H54 (cell line): ENCODE measurements around the gene LAMA2.

Experiments used
- DNase-seq: peaks from one replicate; pipeline ENCODE4 v3.0.0; 2011; ENCODE audit warnings: low spot score, mixed read lengths; ENCODE audit not compliant: insufficient read length
- FAIRE-seq: peaks from 3 replicates; lab custom pipeline; 2011; peaks lifted over from hg19 to GRCh38; lab: Jason Lieb, UNC
- POLR2A ChIP-seq: IDR thresholded peaks from 2 replicates; pipeline ENCODE4 v1.6.1; 2011; ENCODE audit warnings: low read depth, mild to moderate bottlenecking, low read length

LAMA2 gene

GRCh38 chr6:129006724-129007514 lies 124.0 kb downstream of the LAMA2 start:
- FAIRE-seq (no peak), DNase-seq (no peak)
- no peak for TF ChIP-seq POLR2A

DNA sequence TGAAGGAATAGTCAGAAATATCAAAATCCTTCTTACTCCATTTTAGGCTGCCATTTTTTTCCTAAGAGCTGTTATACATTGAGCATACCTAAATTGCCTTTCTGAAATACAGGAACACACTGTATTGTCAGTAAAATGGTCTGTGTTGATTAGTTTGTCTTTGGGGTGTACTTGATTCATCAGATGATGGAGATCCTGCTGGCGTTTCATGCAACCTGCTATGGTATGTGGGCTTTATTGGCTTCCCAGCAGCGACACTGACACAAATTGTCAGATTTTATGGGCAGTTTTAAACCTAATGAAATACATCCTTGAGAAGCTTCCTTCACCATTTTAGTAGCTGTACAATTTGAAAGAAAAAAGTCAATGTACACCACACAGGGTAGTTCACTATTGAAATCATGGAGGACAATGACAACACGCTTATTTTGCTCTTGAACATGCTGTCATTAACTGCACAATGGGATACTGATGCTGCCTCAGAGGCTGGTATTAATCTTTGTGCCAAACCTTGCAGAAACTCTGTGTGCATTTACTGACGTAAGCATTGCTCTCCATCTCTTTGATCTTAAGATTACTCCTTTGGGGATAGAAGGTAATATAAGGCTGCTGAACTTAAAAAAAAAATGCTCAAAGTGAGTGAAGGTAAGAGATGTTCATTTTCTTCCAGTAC lies 124.9 kb downstream of the LAMA2 start:
- FAIRE-seq (no peak), DNase-seq (no peak)
- no peak for TF ChIP-seq POLR2A

DNA sequence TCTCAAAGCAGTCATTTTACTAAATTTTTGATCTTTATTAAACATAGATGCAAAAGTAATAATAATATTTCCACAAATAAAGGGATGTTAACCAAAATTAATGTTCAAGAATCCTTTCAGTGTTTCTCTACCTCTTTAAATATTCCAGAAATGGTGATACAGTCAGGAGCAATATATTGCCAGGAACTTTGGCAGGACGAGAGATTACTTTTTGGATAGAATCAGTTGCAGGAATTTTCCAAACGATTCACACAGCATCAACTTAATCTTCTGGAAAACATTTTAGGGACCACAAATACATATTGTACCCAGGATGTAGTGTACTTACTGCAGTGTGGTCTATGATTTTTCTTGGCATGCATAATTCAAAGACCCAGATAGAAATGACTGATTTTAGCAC lies 125.7 kb downstream of the LAMA2 start:
- no peak for DNase-seq
- TF ChIP-seq POLR2A = no peak
- FAIRE-seq = no peak

DNA sequence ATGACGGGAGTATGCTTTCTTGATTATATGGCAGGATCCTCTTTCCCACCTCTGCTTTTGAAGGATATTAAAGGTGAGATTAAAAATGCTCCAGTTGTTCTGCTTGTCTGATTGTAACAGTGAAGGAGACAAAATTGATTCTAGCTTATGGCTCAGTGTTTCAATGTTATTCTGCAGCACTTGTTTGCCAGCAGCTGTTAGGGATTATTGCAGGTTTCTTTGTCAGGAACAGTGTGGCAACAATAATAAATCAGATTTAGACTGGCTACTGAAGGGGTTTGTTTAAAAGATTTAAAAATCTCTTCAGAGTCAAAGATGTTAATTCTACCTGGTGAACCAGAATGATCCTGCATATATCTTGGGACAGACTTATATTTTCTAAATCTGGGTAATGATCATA lies 126.9 kb downstream of the LAMA2 start:
- no peak for DNase-seq
- no peak for FAIRE-seq
- TF ChIP-seq POLR2A = no peak

DNA sequence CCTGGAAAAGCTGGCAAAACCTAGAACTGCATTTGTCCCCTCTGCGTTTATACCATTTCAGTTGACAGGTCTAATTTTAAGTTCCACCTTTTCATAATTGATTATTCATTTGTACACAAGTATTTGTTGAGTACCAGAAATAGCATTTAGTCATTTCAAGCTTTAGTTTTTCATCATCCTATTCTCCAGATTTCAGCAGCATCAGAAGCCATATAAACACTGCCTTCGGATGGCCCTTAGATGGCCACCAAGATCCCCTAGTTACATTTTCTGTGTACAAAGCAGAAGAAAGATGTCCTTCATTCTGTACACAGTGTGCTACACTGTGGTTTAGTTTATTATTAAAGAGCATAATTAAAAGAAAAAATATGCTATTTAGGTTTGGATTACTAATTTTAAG lies 131.4 kb downstream of the LAMA2 start:
- FAIRE-seq (no peak), DNase-seq (no peak)
- no peak for TF ChIP-seq POLR2A

- no peak for TF ChIP-seq POLR2A
- DNase-seq (no peak), FAIRE-seq (no peak)
Observed at GRCh38 chr6:129015721-129016120, 132.8 kb downstream of the LAMA2 start.

DNA sequence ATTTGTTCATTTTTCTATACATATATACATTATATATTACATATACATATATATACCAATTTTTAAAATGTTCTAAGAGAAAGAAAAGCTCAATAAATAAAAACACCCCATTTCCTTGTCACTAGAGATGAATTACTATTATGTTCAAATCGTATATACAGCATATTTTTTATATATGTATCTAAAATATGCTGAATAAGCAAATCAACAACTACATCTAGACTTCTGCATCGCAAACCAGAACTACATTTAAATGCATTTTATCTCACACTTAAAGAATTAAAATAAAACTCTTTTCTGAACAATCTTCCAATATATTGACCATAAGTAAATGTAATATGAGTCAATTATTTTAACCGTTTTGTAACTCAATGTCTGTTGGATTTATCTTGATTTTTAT lies 133.9 kb downstream of the LAMA2 start:
- no peak for FAIRE-seq
- no peak for TF ChIP-seq POLR2A
- no peak for DNase-seq

DNA sequence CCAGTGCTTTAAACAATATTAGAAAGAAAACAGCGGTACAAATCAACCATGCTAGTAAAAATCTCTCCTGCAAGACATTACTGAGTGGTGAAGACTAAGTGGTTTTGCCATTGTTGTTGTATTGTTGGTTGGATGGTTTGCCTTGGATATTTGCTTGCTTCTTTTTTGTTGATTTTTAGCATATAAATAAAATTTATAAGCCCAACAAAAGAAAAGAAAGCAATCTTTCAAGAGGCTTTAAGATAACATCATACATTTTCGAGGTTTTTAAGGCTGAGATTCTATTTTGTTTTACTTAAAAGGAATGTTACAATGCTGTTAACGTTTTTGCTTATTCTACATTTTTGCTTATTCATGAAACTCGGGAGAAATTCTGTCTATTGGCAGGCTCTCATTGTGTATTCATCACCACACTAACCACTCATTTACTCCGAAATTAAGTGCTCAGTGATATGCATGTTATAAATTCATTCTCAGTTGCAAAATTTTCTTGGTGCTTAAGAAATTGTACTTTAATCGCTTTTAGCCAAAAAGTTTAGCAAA lies 139.1 kb downstream of the LAMA2 start:
- FAIRE-seq (no peak), DNase-seq (no peak)
- no peak for TF ChIP-seq POLR2A

GRCh38 chr6:129026601-129027000 lies 143.7 kb downstream of the LAMA2 start:
- FAIRE-seq = no peak
- no peak for DNase-seq
- no peak for TF ChIP-seq POLR2A

- FAIRE-seq = no peak
- no peak for TF ChIP-seq POLR2A
- no peak for DNase-seq
Observed at GRCh38 chr6:129029778-129030177, 146.8 kb downstream of the LAMA2 start.

- TF ChIP-seq POLR2A = no peak
- DNase-seq (no peak), FAIRE-seq (no peak)
Observed at GRCh38 chr6:129030215-129030614, 147.3 kb downstream of the LAMA2 start.

DNA sequence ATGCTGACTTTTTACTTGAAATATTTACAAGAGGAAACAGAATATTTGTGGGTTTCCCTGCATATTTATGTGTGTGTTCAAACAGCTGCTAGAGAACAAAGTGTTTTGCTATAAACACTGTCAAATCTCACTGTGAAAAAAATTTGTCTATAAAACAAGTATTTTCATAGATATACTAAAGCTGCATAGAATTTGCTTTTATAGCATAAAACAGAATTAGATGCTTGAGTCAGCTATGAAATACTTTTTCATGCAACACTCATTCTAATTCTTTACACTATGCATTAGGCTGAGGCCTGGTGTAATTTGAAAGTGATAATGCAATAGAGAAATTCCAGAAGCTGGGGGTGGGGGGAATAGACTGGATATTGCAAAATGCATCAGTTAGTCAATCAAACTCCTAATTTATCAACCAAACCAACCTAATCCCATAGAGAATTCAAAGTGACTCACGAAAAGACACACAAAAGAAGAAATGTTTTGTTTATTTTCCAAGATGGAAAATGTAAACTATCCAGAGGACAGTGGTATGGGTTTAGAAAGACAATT lies 148.2 kb downstream of the LAMA2 start:
- DNase-seq = no peak
- TF ChIP-seq POLR2A = no peak
- FAIRE-seq = no peak

GRCh38 chr6:129032602-129033001 lies 149.7 kb downstream of the LAMA2 start:
- FAIRE-seq = no peak
- TF ChIP-seq POLR2A = no peak
- no peak for DNase-seq

GRCh38 chr6:129033180-129033579 lies 150.2 kb downstream of the LAMA2 start:
- DNase-seq = no peak
- no peak for TF ChIP-seq POLR2A
- FAIRE-seq = no peak
